ENCODE data around the gene SLC49A3.
"Not testable (repeated sequence)": the region's sequence is repeated elsewhere in the genome, so short reads cannot be mapped to it uniquely, and the experiment has no call there.

Gene SLC49A3

DNA sequence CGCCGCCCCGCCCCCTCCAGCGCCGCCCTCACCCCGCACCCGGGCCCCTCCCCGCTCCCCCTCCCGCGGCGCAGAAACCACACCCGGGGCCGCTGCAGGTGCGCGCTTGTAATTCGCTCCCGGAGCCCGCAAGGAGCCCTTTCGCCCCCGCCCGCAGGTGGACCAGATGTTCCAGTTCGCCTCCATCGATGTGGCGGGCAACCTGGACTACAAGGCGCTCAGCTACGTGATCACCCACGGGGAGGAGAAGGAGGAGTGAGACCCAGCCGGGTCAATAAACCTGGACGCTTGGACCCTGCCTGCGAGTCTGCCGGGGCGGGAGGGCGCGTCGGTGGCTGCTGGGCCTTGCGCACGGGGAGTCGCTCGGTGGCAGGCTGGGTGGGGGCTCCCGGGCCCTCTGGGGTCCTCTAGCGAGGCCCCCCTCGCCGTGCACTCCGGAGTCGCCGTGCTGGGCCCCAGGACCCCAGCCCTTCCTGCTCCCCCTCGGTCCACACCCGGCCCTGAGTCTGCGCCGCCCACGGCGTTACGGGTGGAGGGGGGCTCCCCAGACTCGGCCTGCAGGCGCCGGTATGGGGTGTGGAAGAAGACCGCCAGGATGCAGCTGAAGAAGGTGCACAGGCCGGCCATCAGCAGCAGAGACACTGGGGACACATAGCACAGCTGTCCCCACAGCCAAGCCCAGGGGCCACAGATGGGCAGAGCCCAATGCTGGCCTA lies 7.1 kb downstream of the SLC49A3 start:
- no peak for DNase-seq (ENCODE audit: low read depth)

DNA sequence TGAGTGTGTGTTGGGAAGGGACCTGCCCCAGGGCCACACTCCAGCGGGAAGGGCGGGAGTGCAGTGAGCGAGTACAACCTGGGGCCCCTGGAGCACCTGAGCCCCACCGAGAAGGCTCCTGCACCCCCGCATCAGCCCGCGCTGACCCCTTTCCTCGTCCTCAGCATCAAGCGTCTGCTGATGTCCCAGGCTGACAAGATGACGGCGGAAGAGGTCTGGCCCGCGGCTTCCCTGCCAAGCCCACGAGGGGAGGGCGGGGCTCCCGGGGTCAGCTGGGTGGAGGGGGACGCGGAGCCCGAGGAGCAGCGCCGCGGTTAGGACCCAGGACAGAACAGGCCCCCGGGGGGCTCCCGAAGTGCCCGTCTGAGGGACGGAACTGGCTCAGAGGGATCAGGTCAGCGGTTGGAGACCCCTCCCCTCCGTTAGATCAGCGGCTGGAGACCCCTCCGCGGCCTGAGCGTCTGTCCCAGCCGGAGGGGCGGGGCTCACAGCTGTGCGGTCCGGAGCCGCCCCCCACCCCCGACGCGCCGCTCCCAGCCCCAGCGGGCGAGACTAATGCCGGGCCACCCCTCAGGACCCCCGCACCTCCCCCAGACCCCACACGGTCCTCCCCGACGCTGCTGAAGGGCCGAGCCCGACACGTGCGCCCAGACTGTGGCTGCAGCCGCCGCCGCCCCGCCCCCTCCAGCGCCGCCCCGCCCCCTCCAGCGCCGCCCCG lies 7.9 kb downstream of the SLC49A3 start:
- no peak for DNase-seq (ENCODE audit: low read depth)

DNA sequence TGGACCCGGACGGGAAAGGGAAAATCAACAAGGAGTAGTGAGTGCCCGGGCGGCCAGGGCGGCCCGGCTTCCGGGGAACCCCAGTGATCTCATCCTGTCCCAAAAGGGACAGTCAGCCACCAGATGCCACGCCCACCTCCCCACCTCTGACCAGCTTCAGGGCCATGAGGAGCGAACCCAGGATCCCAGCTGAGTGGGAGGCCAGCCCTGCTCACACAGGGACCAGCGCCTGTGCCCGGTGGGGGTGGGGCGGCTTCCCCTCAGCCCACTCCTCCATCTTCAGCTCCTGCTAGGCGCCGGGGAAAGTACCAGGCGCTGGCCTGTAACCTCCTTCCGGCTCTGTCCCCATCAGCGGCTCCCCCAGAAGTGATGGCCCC lies 8.4 kb downstream of the SLC49A3 start:
- no peak for DNase-seq (ENCODE audit: low read depth)

GRCh38 chr4:680091-680490 lies 8.9 kb downstream of the SLC49A3 start:
- DNase-seq (ENCODE audit: low read depth): no peak

DNA sequence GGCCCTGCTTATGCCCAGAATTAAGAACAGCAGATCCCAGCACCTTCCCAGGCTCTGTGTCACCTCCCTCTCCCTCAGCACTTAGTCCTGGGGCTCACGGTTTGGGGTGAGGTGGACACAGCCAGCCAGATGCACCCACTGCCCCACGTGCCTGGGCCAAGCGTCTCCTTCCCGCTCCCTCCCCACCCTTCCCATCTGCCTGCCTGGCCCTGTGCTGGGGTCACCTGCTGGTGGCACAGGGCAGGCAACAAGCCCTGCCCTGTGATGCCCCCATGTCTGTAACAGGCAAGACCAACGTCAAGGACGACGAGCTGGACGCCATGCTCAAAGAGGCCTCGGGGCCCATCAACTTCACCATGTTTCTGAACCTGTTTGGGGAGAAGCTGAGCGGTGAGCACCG lies 9.3 kb downstream of the SLC49A3 start:
- DNase-seq (ENCODE audit: low read depth): no peak

DNA sequence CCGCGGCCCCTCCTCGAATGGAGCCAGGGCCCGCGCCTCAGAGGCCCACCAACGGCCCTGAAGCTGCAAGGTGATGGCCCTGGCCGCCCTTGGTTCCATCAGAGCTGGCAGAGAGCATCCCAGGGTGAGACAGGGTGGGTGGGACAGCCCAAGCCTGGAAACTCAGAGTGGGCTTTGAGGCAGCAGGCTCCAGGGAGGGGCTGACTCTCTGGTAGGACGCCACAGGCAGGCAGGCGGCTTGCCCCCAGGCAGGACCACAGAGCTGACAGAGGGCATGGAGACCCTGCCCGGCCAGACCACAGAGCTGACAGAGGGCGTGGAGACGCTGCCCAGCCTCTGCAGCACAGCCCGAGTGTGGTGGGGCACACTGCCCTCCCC lies 9.9 kb downstream of the SLC49A3 start:
- DNase-seq (ENCODE audit: low read depth): no peak

GRCh38 chr4:678331-679103 lies 10.4 kb downstream of the SLC49A3 start:
- DNase-seq (ENCODE audit: low read depth): no peak

GRCh38 chr4:677431-678293 lies 11.3 kb downstream of the SLC49A3 start:
- no peak for DNase-seq (ENCODE audit: low read depth)

DNA sequence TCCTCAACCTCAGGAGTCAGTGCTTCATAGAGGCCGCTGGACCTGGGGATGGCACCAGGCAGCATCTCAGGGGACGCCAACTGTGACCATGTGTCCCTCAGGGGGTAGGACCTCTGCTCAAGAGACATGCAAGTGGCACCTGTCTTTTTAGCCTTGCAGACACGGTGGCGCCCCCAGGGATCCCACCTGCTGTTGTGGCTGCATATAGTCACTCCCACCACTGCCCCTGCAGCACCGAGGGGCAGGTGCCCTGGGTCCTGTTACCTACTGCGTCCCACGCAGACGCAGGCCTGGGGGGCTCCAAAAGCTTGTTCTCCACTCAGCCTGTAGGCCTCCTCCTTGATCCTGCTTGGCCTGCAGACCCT lies 12.1 kb downstream of the SLC49A3 start:
- DNase-seq (ENCODE audit: low read depth): no peak

DNA sequence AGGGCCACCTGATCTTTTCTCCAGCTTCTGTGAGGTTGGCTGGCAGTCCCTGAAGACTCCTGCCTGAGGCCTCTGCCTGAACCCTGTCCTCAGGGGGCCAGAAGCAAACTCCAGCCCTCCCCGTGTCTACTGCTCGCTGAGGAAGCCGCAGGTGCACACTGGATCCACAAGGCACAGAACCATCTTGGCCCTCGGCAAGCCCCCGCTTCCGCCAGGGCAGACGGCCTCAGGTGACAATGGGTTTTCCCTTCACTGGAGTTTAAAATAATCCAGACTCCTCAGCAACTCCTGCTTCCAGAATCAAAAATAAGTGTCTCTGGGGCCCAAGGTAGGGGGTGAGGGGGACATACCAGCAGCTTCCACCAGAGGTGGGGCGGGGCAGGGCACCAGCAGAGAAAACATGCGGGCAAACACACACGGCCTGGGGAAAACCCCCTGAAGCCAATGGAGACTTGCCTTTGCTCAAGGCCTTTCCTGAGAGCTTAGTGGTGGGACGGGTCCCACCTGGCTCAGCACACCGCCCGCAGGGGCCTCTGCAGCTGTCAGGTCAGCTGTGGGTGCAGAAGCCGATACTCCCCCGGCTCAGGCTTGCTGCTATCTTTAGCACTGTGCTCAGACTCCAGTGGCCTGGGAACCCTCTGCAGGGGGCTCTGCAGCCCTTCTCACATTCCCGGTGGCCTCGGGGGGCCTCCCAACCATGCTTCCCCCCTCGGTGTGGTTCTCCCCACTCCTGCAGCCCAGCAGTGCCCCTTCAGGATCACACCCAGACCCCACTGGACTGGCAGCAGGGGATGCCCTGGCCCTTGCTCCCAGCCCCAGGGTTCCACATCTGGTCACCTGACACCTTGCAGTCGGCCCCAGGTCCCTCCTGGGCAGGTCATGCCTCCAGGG lies 12.7 kb downstream of the SLC49A3 start:
- no peak for DNase-seq (ENCODE audit: low read depth)

GRCh38 chr4:675036-675882 lies 13.7 kb downstream of the SLC49A3 start:
- DNase-seq (ENCODE audit: low read depth): no peak

DNA sequence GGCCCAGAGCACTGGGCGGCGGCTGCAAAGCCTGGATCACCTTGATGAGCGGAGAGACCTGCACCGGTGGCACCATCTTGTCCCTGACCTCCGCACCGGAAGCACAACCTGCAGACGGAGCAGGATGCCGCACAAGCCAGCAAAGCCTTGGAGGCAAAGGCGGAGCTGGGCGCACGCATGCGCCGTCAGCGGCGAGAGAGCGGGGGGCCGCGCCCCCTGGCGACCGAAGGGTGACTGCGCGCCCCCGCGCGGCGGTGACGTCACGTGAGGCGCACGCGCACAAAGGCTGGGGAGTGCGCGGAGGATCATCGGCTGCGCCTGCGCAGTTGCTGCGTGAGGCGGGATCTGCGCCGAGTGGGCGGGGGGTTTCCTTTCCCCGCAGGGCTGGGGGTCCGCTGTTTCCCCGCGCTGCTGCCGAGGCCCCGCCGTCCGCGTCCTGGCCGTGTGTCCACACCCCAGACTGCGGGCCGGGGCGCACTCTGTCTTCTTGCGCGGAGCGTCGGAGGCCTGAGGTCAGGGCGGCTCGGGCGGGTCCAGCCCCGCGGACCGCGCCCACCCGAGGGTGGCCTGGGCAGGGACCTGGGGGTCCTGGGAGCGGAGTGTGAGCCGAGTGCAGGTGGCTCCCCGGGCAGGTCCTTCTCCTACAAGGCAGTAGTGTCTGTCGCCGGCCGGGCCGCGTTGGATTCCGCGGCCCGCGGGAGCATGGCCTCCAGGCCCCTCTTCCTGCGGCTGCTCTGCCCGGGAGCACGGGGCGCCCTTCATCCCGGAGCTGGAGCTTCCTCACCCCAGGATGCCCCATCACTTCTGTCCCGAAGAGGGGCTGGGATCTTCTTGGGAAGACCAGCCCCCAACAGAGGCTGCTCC lies 14.5 kb downstream of the SLC49A3 start, which contains the start of the genes ATP5ME and MYL5:
TSS of gene ATP5ME (minus strand) at position 105 of the 864 bp plus-strand sequence. CDS start at position 76, 29 bp downstream.
TSS of gene MYL5 (plus strand) at position 371 of the 864 bp plus-strand sequence. CDS start 3,485 bp downstream, outside the sequence.
- peak; percentile 91 for DNase-seq (ENCODE audit: low read depth)

DNA sequence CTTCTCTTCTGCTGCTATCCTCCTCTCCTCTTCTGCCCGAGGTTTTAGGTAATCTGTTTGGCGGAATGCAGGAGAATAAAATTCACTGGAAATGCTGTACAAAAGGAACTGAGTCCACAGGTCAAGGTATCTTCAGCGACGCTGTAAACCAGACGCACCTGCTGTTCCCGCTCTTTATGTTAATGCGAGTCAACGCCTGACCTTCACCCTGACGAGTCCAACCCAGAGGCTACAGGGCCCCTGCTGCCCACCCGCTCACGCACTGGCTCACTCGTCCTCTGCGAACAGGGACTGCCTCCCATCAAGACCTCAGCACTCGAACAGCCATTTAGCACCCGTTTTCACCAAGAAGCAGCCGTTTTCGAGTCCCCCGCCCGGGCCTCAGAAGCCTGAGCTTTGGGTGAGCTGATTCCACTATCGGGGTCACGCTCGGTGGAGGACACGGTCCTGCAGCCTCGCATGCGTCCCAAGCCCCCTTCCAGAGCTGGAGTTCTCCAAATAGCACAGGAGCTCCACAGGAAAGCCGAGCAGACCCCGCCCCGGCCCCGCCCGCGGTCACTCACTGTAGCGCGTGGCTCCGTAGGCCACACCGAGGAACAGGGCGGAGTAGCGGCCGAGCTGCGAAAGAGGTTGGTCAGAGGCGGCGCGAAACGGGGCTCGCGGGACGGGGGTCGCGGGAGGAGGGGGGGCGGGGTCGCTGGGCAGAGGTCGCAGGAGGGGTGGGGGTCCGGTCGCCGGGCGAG lies 15.4 kb downstream of the SLC49A3 start:
- DNase-seq (ENCODE audit: low read depth): no peak

GRCh38 chr4:671769-672168 lies 17.2 kb downstream of the SLC49A3 start:
- no peak for DNase-seq (ENCODE audit: low read depth)

DNA sequence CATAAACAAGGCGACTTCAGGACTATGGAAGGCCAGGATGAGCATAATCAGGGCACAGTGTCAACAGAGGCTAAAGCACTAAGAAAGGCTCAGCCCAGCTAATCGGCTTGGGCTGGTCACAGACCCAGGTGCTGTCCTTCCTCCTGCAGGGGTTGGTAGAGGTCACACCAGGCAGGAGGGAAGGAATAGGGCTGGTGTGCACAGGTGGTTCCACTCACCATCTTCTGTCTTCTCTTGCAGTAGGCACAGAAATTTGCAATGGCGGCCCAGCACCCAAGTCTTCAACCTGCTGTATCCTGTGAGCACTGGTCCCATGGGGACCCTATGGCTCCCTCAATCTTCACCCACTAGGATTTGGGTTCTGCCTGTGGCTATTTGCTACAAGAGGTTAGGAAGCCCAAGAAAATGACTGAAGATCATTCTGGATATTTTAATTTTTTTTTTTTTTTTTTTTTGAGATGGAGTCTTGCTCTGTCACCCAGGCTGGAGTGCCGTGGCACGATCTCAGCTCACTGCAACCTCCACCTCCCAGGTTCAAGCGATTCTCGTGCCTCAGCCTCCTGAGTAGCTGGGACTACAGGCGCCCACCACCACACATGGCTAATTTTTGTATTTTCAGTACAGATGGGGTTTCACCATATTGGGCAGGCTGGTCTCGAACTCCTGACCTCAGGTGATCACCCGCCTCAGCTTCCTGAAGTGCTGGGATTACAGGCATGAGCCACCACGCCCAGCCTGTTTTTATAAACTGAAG lies 19.0 kb downstream of the SLC49A3 start:
- DNase-seq (ENCODE audit: low read depth): not testable (repeated sequence)

- DNase-seq (ENCODE audit: low read depth): not testable (repeated sequence)
These were observed 20.7 kb downstream of the SLC49A3 start for GRCh38 chr4:668219-668618.

GRCh38 chr4:667545-667925 lies 21.4 kb downstream of the SLC49A3 start:
- no peak for DNase-seq (ENCODE audit: low read depth)
